ENCODE data around the gene ODF2. TPM values are rescaled to one million over a fixed set of nuclear protein-coding genes. Genes with fewer than 3 reads are reported as not detected.

The ODF2 gene
- total and polyA plus RNA-seq, 10 of the 15 experiments (the other 5 are each of a cell fraction or from before 2014, with no cell fraction given) = 8.7 to 65.1 (median 38.5) TPM

- Histone ChIP-seq H3K27me3 (replicated peaks in 1 of 2; ENCODE audit: control insufficient read depth in 2 of 2, insufficient read depth in 2 of 2, low read length in 1 of 2) (no peaks in the 10 kb centered on the region), H4K20me1 (ENCODE audit: control insufficient read depth, insufficient read depth) (no peaks in the 10 kb centered on the region), H3K9me3 (replicated peaks; ENCODE audit: control insufficient read depth, insufficient read depth, low read length) (no peaks in the 10 kb centered on the region), H3K27ac (ENCODE audit: control insufficient read depth, insufficient read depth) (no peak overlapping the region), H3K36me3 (ENCODE audit: control insufficient read depth in 2 of 2, insufficient read depth in 2 of 2, low read length in 1 of 2) (no peaks in the 10 kb centered on the region), H3K4me2 (ENCODE audit: control insufficient read depth, insufficient read depth) (no peak overlapping the region), H3K9ac (ENCODE audit: control insufficient read depth, insufficient read depth, low read length) (no peak overlapping the region), H3K4me1 (ENCODE audit: control insufficient read depth, insufficient read depth, low read length) (no peaks in the 10 kb centered on the region), H2AFZ (ENCODE audit: control insufficient read depth, low read depth, low read length) (no peak overlapping the region), H3K4me3 (no peak overlapping the region), H3K79me2 (ENCODE audit: control insufficient read depth, insufficient read depth, low read length) (no peaks in the 10 kb centered on the region)
- FAIRE-seq (no peak), ATAC-seq (peak; percentile 33), DNase-seq (ENCODE audit: low read depth, low spot score) (no peak)
- intact Hi-C loops (cut with micrococcal nuclease; ENCODE audit: unreplicated experiment) = no loop called here
- POLR2A ChIA-PET = no interaction called here
- SMC1A ChIA-PET (ENCODE audit: uncharacterized antibody, unreplicated experiment) = interaction anchor here (0.8 to 1.2 kb wide), 6 partner anchors 17 to 380 kb away, joined by 3 to 5 read pairs (median 3); no protein-coding TSS in a partner anchor
- CTCF ChIA-PET = interaction anchor here (0.6 to 2.3 kb wide), 39 partner anchors 8 to 490 kb away, joined by 3 to 13 read pairs (median 4); partner anchors contain the start of genes CERCAM, ENDOG, ODF2 and SPTAN1
- RAD21 ChIA-PET (ENCODE audit: unreplicated experiment) = interaction anchor here (1.0 to 3.3 kb wide), 4 partner anchors 19 to 285 kb away, joined by 3 to 16 read pairs (median 6); partner anchors contain the start of genes CERCAM and ZDHHC12
- no TSS peak for BruUV-seq (replicated peaks)
- 60% methylated on average over 7 of the region's 7 CpGs for WGBS (ENCODE audit: insufficient coverage, insufficient replicate concordance, low lambda C conversion rate, missing lambda C conversion rate)
- in situ Hi-C loops (cut with MboI) = no loop called here
- TF ChIP-seq, protein P1, sequence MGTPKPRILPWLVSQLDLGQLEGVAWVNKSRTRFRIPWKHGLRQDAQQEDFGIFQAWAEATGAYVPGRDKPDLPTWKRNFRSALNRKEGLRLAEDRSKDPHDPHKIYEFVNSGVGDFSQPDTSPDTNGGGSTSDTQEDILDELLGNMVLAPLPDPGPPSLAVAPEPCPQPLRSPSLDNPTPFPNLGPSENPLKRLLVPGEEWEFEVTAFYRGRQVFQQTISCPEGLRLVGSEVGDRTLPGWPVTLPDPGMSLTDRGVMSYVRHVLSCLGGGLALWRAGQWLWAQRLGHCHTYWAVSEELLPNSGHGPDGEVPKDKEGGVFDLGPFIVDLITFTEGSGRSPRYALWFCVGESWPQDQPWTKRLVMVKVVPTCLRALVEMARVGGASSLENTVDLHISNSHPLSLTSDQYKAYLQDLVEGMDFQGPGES (IDR thresholded peaks at IDR 0.05) = no peak
- TF ChIP-seq BRCA1 (IDR thresholded peaks at IDR 0.05; ENCODE audit: low read depth, low read length) (no peak), EZH2 (IDR thresholded peaks at IDR 0.05; ENCODE audit: borderline replicate concordance, control insufficient read depth, low read depth, low read length) (no peak), MAX (IDR thresholded peaks at IDR 0.05; ENCODE audit: low read depth, low read length) (no peak), KDM1A (IDR thresholded peaks at IDR 0.05; ENCODE audit: borderline replicate concordance) (no peak), CHD1 (IDR thresholded peaks at IDR 0.05; ENCODE audit: low read depth, low read length) (no peak), SIX5 (IDR thresholded peaks at IDR 0.05; ENCODE audit: low read depth, low read length, severe bottlenecking) (no peak), RELA (IDR thresholded peaks at IDR 0.05; ENCODE audit: borderline replicate concordance, partially characterized antibody) (no peak), SUPT20H (IDR thresholded peaks at IDR 0.05; ENCODE audit: borderline replicate concordance, control insufficient read depth, low read depth, low read length) (no peak), ZNF384 (IDR thresholded peaks at IDR 0.05; ENCODE audit: borderline replicate concordance, low read depth, low read length) (peak; percentile 76), MXI1 (IDR thresholded peaks at IDR 0.05; ENCODE audit: low read depth, low read length) (no peak), SUZ12 (IDR thresholded peaks at IDR 0.05; ENCODE audit: unreplicated experiment) (no peak), IKZF2 (IDR thresholded peaks at IDR 0.05) (peak in 1 of 2 experiments; percentile 33; a peak in 2 of 4 replicates), PKNOX1 (IDR thresholded peaks at IDR 0.05) (peak; percentile 33; the same call in 1 of the 2 replicates), ZZZ3 (IDR thresholded peaks at IDR 0.05; ENCODE audit: control insufficient read depth, insufficient read length, low read depth) (no peak), REST (IDR thresholded peaks at IDR 0.05; ENCODE audit: low read depth, low read length) (no peak), HDAC6 (IDR thresholded peaks at IDR 0.05; ENCODE audit: unreplicated experiment) (no peak), IKZF1 (conservative IDR thresholded peaks at IDR 0.05) (no peak), SMC3 (IDR thresholded peaks at IDR 0.05; ENCODE audit: borderline replicate concordance, low read length) (no peak), NR2C1 (IDR thresholded peaks at IDR 0.05) (no peak)
These were observed 16.5 kb upstream of the ODF2 start for GRCh38 chr9:128439273-128439672.
